ENCODE measurements around the gene PREX1.
A peak's percentile ranks its signal among the peaks of the same experiment; 100 is the strongest.
"Not testable (repeated sequence)": the region's sequence is repeated elsewhere in the genome, so short reads cannot be mapped to it uniquely, and the experiment has no call there.

Gene PREX1, protein sequence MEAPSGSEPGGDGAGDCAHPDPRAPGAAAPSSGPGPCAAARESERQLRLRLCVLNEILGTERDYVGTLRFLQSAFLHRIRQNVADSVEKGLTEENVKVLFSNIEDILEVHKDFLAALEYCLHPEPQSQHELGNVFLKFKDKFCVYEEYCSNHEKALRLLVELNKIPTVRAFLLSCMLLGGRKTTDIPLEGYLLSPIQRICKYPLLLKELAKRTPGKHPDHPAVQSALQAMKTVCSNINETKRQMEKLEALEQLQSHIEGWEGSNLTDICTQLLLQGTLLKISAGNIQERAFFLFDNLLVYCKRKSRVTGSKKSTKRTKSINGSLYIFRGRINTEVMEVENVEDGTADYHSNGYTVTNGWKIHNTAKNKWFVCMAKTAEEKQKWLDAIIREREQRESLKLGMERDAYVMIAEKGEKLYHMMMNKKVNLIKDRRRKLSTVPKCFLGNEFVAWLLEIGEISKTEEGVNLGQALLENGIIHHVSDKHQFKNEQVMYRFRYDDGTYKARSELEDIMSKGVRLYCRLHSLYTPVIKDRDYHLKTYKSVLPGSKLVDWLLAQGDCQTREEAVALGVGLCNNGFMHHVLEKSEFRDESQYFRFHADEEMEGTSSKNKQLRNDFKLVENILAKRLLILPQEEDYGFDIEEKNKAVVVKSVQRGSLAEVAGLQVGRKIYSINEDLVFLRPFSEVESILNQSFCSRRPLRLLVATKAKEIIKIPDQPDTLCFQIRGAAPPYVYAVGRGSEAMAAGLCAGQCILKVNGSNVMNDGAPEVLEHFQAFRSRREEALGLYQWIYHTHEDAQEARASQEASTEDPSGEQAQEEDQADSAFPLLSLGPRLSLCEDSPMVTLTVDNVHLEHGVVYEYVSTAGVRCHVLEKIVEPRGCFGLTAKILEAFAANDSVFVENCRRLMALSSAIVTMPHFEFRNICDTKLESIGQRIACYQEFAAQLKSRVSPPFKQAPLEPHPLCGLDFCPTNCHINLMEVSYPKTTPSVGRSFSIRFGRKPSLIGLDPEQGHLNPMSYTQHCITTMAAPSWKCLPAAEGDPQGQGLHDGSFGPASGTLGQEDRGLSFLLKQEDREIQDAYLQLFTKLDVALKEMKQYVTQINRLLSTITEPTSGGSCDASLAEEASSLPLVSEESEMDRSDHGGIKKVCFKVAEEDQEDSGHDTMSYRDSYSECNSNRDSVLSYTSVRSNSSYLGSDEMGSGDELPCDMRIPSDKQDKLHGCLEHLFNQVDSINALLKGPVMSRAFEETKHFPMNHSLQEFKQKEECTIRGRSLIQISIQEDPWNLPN (N-terminal part only)

DNA sequence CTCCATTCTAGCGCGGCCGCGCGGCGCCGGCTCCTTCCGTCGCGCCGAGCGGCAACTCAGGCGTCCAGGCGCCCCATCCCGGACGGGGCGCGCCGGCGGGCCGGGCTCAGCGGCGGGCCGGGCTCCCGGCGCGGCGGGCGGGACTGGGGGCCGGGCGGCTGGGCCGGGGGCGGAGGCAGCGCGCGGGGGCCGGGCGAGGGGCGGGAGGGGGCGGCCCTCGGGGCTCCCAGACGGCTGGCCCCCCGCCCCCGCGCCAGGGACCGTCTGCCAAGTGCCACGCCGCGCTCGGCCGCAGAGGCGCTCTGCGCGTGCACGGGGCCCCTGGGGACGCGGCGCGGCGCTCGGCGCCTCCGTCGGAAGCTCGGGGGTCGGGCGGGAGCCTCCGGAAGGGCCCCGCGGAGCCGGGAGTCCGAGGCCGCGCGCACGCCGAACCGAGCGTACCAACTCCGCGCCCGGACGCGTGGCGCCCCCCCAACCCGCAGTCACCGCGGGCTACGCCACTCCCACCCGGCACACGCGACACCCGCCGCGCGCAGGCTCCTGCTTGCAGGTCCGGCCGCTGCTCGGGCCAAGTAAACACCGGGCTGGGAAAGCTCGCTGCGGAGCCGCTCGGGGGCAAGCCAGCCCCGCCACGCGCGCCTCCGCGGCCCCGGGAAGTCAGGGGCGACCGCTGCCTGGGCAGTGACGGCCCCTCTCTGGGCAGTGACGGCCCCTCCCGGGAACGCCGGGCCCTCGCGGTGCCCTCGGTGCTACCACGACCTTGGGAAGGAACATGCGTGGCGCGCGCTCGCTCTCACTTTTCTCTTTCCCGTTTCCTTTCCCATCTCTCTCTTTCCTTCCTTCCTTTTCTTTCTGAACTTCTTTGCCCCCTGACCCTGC lies at the start of gene PREX1:
Gene PREX1 (minus strand): TSS at position 145 of the 879 bp plus-strand sequence. CDS start 139 bp downstream, at position 6.
- DNase-seq, result peak; percentile 35

DNA sequence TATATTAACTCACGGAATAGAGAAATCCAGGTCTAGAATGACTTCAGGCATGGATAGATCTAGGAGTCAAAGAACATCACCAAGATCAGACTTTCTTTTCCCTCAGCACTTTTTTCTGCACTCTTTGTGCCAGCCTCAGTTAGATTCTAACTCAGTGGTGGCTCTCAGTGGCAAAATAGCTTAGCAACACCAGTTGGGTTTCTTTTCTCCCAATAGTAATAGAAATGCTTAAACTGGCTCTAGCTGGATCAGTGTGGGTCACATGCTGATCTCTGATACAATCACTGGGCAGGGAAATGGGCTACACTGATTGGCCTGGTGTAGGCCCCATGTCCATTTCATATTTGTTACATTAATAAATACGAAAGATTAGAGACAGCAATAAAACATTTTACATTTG lies 49.5 kb upstream of the PREX1 start:
- no peak for DNase-seq

DNA sequence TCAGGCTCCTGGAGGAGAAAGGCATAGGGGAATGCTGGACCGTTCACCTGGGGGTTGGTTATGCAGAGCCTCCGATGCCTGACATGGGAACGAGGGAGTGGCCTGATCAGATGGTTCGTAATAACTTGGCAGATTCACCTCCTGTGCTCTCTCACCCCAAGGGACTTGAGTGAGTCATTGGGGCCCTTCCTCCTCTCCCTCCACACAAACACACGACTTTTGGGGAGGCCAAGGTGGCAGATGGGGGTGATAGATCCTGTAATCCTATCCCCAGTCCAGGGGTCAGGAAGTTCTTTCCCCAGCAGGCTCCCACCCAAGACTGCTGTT lies 48.1 kb upstream of the PREX1 start:
- no peak for DNase-seq

DNA sequence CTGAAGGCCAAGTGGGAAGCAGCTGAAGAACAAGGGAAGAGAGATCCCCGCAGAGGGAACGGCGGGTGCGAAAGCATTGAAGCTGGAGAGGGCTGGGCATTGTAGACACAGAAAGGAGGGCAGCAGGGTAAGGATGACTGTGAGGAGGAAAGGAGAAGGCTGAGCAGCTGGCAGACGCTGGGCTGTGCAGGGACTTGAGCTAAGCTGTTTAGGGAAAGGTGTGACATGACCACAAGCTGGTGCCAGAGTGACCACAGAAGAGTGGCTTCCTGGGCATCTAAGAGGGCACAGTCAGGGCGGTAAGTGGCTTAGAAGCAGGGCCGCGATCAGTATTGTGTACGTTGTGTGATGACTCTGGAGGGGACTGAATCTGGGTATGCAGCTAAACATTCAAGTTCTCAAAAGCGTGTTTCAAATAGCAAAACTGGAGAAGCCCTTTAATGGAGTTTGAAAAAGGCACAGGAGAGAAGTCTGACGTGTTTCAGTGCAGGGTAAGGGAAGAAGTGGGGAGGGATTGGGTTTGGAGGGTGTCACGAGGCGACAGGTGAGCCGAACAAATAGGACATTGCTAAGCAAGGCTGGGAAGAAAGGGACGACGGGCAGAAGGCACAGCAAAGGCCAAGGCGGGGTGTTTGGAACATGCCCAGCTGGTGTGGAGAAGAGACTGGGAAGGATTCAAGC lies 47.6 kb upstream of the PREX1 start:
- DNase-seq, result no peak

DNA sequence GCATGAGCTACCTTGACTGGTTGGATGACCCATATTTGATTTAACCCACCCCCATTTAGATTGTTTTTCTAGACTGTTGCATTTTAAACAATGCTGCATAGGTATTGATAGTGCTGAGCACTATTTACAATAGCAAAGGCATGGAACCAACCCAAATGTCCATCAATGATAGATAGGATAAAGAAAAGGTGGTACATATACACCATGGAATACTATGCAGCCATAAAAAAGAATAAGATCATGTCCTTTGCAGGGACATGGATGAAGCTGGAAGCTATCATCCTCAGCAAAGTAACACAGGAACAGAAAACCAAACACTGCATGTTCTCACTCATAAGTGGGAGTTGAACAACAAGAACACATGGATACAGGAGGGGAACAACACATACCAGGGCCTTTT lies 41.6 kb upstream of the PREX1 start:
- DNase-seq, result not testable (repeated sequence)

DNA sequence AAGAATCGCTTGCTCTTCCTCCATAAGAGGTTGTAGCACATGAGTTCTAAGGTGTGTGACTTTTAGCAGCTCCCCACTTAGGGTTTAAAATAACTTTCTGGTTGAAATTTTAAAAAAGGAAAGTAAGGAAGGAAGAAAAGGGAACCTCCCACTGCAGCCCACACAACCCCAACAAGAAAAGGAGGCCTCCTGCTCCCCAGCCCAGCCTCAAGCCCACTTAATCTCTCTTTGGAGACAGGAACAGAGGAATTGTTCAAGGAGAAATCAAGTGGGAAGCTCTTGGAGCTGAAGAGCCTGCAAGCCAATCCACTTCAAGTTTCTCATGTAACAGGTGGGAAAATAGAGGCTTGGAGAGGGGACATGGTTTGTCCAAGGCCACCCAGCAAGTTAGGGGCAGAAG lies 39.1 kb upstream of the PREX1 start:
- peak; percentile 19 for DNase-seq

DNA sequence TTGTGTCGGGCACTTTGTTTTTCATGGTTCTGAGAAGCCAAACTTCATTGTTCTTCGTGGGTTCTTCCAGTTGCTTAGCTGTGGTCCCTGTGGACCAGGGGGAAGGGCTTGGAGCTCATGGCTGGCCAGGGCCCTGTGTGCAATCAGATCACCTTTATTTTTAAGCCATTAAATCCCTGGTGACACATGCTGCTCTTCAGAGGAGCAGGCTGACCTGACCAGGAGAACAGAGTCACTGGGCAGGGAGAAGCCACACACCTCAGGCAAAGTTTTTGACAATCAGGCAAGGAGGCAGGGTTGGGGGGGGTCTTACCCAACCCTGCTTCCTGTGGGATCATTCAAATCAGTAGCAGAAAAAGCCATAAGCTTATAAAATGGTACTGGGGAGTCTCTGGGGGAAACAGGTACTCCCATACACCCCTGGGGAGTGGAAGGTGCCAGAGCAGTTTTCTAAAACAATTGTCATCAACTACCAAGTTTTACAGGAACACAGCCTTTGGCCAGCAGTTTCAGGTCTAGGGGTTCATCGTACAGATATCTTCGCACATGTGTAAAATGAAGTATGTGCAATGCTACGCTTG lies 37.0 kb upstream of the PREX1 start:
- no peak for DNase-seq

DNA sequence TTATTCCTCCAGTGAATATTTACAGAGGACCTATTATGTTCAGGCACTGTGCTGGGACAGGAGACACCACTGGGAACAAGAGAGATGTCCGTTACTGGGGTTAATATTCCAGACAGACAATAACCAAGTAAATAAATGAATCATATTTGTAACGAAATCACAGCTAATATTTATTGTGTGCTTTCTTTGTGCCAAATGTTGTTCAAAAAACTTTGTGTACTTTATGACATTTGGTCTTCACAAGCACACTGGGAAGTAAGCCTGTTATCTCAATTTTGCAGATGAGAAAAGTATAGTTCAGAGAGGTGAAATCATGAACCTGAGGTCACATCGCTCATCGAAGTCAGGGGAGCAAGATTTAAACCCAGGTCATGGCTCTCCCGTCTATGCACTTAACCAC lies 36.5 kb upstream of the PREX1 start:
- DNase-seq, result no peak

DNA sequence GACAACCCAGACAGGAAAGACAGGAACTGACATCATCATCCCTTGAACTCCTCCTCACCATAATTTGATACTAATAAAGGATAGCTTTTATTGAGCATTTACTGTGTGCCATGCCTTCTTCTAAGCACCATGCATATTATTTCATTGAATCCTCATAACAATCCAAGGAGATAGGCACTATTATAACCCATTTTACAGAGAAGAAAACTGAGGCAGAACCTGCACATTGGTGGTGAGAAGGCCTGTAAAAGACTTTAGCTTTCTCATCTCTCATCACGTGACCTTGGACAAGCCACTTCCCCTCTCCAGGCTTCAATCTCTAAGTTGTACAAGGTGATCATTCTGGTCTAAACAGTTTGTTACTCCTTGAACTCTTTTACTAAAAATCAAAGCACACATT lies 34.5 kb upstream of the PREX1 start:
- no peak for DNase-seq

DNA sequence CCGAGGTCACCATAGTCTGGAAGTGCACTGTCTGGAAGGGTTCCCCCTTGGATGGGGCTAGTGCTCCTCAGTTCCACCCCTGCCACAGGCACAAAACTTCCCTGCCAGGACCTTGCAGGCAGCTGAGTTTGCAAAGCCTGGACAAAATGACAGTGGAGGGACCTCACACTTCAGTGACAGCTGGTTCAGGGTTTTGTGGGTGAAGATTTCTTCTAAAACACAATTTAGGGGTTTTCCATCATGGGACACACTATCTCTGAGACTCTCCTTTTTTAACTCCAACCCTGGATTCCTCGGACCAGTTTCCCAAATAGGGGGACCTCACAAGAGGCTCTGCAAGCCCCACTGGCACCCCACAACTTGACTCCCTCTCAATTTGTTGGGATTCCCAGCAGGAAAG lies 33.6 kb upstream of the PREX1 start:
- no peak for DNase-seq

DNA sequence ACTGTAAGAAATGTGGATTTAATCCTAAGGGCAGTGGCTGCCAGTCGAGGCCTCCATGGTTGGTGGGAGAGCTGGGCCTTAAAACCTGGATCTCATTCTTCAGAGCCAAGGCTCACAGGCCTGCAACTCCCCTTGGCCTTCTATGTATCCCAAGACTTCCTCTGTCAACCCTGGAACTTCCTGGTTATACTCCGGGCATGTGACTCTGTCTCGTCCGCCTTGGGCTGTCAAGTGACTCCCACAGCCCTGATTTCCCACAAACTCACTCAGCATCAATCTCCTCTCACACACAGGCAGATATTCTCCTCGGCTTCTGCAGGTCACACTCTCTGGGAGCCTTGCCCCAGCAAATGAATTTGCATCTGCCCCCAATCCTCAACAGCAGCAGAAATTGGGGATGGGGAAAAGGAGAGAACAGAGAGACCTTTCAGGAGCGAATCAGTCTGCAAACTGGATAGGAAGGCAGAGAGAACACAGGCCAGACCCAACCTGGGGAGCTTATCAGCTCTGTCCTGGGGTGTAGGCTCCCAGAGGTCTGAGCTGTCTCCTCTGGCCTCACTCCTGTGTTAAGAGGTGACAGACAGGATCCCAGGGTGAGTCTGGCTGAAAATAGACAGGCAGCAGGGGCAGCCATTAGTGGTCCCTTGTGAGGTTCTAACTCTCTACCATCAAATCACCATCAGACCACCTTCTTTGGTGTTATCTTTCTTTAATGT lies 30.4 kb upstream of the PREX1 start:
- DNase-seq, result no peak

DNA sequence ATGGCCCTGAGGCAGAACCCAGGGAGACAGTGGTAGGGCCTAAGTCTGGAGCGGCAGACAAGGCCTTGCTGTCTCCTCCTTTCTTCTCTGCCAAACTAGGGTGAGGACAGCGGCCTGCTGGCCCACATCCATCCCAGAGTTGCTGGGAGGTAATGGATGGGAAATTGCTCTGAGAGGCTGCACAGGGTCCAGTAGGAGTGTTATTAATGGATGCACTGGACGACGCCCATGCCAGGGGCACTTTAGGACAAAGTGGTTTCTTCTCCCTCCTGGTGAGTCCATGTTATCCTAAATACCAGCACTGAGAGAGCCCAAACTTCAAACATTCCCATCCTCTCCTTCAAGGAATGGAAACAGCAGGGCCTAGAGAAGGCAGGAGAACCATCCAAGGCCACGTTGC lies 28.3 kb upstream of the PREX1 start:
- DNase-seq, result no peak

DNA sequence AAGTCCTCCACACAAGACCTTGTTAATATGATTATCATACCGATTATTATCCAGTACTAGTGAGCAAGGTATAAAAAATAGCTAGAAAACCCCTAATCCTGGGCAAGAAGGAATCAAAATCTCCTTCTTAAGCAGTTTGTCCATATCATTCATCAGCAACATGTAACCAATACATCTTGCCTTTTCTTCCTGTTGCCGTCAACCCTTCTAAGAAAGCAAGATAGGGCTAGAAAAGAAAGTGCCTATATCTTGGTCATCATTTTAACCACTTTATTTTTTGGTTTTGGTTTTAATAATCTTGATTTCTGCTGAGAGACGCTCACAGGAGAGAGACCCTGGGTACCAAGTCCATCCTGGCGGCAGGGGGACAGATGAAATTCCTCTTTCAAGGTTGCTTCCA lies 27.2 kb upstream of the PREX1 start:
- no peak for DNase-seq

DNA sequence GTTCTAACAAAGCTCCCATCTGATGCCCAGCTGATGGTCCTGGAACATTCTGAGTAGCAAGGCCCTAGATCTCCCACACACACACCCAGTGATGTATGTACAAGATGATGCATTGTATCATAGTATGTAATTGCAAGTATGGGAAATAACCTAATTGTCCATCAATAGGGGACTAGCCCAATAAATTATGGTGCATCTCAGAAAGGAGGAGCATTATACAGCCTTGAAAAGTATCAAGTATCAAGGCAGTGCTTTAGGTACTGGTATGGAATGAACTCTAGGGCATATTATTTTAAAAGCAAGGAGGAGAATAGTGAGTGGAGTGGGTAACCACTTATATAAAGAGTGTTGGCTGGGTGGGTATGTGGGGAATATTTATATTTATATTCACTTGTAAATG lies 24.8 kb upstream of the PREX1 start:
- DNase-seq, result no peak

DNA sequence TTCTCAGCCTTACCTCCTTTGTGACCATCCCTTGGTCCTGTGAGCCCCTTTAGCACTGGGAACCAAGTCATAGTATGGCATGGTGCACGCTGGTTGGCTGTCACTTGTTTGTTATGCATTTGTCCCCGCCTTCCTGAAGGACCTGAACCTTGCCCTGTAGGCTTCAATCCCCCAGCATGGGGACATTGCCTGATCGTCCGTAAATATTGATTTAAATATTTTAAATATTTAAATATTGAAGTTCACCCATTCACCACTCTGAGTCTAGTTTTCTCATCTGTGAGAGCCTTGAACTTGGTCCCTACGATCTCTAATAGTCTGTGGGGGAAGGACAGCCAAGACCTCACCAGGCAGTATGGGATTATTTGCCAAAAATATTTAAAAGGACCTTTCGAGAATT lies 23.8 kb upstream of the PREX1 start:
- no peak for DNase-seq

DNA sequence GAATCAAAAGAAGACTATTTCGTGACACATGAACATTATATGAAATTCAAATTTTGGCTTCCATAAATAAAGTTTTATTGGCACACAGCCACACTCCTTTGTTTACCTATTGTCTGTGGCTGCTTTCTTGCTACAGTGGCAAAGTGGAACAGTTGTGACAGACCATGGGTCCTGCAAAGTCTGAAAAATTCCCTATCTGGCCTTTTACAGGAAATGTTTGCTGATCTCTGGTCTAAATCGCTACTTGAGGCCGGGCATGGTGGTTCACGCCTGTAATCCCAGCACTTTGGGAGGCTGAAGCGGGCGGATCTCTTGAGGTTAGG lies 23.1 kb upstream of the PREX1 start:
- no peak for DNase-seq

DNA sequence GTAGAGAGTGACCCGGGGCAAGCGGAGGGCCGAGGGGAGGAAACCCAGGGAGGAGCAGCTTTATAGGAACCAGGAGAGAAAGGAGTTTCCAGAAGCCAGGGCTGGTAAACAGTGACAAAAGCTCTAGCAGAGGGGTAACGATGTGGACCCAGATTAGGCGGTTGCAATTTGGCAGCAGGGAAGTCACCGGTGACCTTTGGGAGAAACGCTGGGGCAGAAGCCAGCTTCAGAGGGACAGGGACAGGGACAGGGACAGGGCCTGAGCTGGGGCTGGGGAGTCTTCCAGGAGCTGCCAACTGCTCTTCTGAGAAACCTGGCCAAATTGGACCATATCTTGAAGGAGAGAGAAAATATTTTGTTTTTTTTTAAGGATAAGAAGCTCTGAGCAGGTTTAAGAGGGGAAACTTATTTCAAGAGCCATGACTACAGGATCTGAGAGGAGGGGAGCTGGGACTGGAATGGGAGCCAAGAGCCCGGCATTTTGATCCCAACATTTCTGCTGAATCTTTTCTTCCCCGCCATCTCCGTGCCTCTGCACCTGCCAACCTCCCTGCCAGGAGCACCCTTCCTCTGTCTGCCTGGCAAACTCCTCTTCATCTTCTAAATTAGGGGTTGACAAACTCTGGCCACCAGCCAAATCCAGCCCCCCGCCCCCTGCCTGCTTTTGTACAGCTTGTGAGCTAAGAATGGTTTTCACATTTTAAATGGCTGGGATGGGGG lies 22.6 kb upstream of the PREX1 start:
- DNase-seq, result no peak

DNA sequence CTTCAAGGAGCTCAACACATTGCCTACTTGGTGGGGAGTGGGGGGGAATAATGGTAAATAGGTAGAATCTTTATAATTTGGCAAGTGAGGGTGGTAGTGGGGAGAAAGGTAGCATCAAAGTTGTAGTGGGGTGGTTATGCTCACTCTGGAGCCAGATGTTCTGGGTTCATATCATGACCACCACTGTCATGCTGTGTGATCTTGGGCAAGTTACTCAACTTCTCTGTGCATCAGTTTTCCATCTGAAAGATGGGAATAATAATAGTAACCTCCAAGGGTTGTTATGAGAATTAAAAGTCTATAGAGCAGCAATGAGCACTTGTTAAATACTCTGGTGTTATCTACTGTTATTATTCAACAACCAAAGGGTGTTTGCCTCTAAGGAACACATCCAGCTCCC lies 22.0 kb upstream of the PREX1 start:
- no peak for DNase-seq

DNA sequence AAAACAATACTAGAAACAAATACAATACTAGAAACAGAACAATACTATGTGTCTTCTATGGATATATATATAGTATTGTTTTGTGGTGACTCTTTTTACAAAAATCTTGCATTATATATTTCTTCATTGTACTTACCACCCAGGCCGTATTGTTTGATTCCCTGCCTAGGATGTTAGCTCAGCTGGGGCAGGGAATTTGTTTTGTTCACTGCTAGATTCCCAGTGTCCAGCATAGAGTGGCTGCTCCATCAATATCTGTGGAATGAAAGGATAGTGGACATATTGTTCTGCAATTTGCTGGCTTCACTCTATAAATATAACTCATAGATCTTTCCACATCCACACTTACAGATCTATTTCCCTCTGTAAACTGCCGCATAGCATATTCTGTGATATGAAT lies 21.5 kb upstream of the PREX1 start:
- DNase-seq, result no peak

DNA sequence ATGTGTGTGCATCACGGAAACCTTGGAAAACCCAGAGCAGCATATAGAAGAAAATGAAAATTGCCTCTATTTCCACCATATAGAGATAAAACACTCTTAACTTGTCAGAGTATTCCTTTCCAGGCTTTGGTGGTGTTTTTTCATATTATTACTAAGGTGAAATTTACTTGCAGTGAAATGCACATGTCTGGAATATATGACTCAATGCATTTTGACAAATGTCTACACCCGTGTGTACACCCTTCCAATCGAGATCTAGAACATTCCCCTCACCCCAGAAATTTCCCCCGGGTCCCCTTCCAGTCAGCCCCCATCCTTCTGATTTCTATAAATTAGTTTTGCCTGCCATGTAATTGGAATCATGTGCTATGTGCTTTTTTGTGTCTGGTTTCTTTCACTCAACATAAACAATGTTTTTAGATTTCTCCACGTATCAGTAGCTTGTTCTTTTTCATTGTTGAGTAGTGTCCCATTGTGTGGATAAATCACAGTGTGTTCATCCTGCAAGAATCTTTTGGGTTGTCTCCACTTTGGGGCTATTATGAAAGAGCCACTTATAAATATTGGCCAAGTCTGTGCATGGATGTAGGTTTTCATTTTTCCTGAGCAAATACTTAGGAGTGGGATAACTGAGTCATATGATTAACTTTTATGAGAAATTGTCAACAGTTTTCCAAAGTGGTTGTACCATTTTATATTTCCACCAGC lies 19.9 kb upstream of the PREX1 start:
- DNase-seq, result no peak

All from NCI-H510A treated with DMSO at 0.1 percent for 48 hours (cell line).